GM12874 (cell line): Measurements from ENCODE around the gene DPT.

Experiments
- TF ChIP-seq, protein P1 (sequence below): IDR thresholded peaks from 2 replicates; pipeline ENCODE4 v1.5.1; 2011; ENCODE audit warnings: low read depth, mild to moderate bottlenecking, control low read depth, low read length, moderate library complexity; ENCODE audit not compliant: insufficient read depth

DPT gene

DNA sequence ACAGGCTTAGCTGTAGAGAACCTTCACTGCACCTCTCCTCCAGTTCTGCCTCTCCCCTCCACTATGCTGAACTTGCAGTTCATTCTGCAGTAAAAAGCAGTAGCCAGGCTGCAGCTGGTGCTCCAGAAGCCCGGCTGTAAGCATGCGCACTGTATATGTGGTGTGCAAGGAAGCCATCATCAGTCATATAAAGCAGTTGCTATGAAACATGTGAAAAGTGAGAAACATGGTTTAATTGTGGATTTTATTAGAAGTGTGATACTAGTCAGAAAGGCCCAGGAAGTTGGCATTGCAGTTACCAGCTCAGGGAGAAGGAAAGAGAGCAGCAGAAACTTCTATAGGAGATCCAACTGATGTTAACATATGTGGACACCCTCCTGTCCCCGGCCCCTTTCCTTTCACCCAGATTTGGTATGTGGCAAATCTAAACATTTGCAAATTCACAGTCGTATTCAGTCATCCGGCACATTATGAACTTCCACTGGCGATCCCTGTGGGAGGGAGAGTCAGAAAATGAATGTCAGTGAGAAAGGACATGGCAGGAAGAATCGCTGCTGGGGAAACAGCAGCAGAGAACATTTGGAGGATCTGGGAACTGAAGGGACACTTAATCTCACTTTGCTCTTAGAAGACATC is 32.8 kb downstream of the DPT start:
- TF ChIP-seq, protein P1, sequence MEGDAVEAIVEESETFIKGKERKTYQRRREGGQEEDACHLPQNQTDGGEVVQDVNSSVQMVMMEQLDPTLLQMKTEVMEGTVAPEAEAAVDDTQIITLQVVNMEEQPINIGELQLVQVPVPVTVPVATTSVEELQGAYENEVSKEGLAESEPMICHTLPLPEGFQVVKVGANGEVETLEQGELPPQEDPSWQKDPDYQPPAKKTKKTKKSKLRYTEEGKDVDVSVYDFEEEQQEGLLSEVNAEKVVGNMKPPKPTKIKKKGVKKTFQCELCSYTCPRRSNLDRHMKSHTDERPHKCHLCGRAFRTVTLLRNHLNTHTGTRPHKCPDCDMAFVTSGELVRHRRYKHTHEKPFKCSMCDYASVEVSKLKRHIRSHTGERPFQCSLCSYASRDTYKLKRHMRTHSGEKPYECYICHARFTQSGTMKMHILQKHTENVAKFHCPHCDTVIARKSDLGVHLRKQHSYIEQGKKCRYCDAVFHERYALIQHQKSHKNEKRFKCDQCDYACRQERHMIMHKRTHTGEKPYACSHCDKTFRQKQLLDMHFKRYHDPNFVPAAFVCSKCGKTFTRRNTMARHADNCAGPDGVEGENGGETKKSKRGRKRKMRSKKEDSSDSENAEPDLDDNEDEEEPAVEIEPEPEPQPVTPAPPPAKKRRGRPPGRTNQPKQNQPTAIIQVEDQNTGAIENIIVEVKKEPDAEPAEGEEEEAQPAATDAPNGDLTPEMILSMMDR = no peak

DNA sequence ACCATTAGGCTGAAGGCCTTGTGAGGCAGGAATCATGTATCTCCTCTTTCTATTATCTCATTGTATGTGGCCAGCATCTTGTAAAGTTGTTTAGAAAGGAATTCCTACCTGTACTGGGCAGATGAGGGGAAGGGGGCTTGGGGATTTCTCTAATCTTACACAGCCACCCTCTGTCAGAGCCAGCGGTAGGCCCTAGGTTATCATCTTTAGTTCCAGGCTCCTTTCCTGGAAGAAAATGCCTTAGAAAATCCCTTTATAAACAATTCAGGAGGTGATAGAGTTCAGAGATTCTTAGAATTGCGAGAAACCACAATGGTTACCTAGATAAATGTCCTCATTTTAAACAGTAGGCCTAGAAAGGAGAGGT is 35.2 kb downstream of the DPT start:
- TF ChIP-seq, protein P1 = no peak

- TF ChIP-seq, protein P1 = no peak
Observed at GRCh38 chr1:168693197-168693871, 35.7 kb downstream of the DPT start.

DNA sequence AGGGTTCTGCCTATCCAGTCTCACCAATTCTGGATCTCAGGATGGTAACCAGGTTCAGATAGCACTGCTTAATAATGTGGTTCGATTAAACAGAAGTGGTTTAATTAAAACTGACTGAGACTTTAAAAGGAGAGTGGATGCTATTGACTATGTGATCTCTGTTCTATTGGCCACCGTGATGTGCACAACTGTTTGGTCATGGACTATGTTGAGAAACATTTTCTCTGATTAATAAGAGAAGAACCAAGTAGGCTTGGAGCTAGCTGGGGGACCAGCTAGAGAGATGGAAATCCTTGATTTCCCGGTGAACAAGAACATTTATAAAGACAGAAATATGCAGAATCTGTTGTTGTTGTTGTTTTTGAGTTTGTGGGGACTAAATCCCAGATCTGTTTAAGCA is 36.5 kb downstream of the DPT start:
- TF ChIP-seq, protein P1 = no peak

- TF ChIP-seq, protein P1 = no peak
Observed at GRCh38 chr1:168691541-168691940, 37.5 kb downstream of the DPT start.

- TF ChIP-seq, protein P1 = no peak
Observed at GRCh38 chr1:168689726-168690602, 39.0 kb downstream of the DPT start.

GRCh38 chr1:168689327-168689657 is 39.7 kb downstream of the DPT start:
- TF ChIP-seq, protein P1 = no peak
